OCI-LY1 (cell line): ENCODE measurements around the gene DNAH14.

Source experiments
- H2AFZ ChIP-seq: fragments of 200-600 bp; sonication (generic), shearing (Covaris generic); 2 replicates; pipeline ENCODE4 v1.6.0; 2014; ENCODE audit warnings: antibody characterized with exemption, mild to moderate bottlenecking, low read length
- H3F3A ChIP-seq: fragments of 200-600 bp; sonication (generic), shearing (Covaris generic); 2 replicates; pipeline ENCODE4 v1.6.0; 2014; ENCODE audit warnings: mild to moderate bottlenecking, antibody characterized with exemption, low read length, moderate library complexity; ENCODE audit not compliant: insufficient read depth
- H3K27ac ChIP-seq: fragments of 200-600 bp; sonication (generic); 2 replicates; pipeline ENCODE4 v1.5.1; 2014; ENCODE audit warnings: low read length, mixed run types, mild to moderate bottlenecking, low read depth; ENCODE audit not compliant: poor library complexity, severe bottlenecking
- H3K27me3 ChIP-seq: fragments of 200-600 bp; sonication (generic); 2 replicates; pipeline ENCODE4 v1.6.0; 2014; ENCODE audit warnings: antibody characterized with exemption, mild to moderate bottlenecking, low read length, moderate library complexity; ENCODE audit not compliant: insufficient read depth
- H3K36me3 ChIP-seq: fragments of 200-600 bp; sonication (generic); 2 replicates; pipeline ENCODE4 v1.6.1; 2014; ENCODE audit warnings: mild to moderate bottlenecking, antibody characterized with exemption, low read length, moderate library complexity, mixed read lengths; ENCODE audit not compliant: insufficient read depth
- H3K4me1 ChIP-seq: fragments of 200-600 bp; sonication (generic); 2 replicates; pipeline ENCODE4 v1.5.1; 2014; ENCODE audit warnings: mild to moderate bottlenecking, low read length, moderate library complexity; ENCODE audit not compliant: insufficient read depth, severe bottlenecking
- H3K4me2 ChIP-seq: fragments of 200-600 bp; sonication (generic), shearing (Covaris generic); 2 replicates; pipeline ENCODE4 v1.6.1; 2014; ENCODE audit warnings: low read length
- H3K4me3 ChIP-seq: fragments of 200-600 bp; sonication (generic); 2 replicates; pipeline ENCODE4 v1.5.1; 2014; ENCODE audit warnings: low read length, low read depth, mild to moderate bottlenecking, mixed read lengths; ENCODE audit not compliant: poor library complexity, severe bottlenecking
- H3K79me2 ChIP-seq: fragments of 200-600 bp; shearing (Covaris generic); 2 replicates; pipeline ENCODE4 v1.6.1; 2016; ENCODE audit warnings: mixed run types, low read length, mixed read lengths; ENCODE audit not compliant: insufficient read depth
- H3K9ac ChIP-seq: fragments of 200-600 bp; sonication (generic), shearing (Covaris generic); 2 replicates; pipeline ENCODE4 v1.6.1; 2014; ENCODE audit warnings: mild to moderate bottlenecking, low read length, mixed read lengths
- H3K9me2 ChIP-seq: fragments of 200-600 bp; sonication (generic), shearing (Covaris generic); 2 replicates; pipeline ENCODE4 v1.6.1; 2014; ENCODE audit warnings: low read depth, mild to moderate bottlenecking, low read length, mixed read lengths
- H3K9me3 ChIP-seq: fragments of 200-600 bp; shearing (Covaris generic); 2 replicates; pipeline ENCODE4 v1.6.1; 2014; ENCODE audit warnings: low read length, mixed read lengths
- H4K20me1 ChIP-seq: fragments of 200-600 bp; sonication (generic), shearing (Covaris generic); 2 replicates; pipeline ENCODE4 v1.6.0; 2016; ENCODE audit warnings: mild to moderate bottlenecking, low read length; ENCODE audit not compliant: insufficient read depth
- EZH2 ChIP-seq: fragments of 200-600 bp; sonication (generic), shearing (Covaris generic); IDR thresholded peaks from 2 replicates; pipeline ENCODE4 v1.8.0; 2017; ENCODE audit warnings: borderline replicate concordance, mixed run types, mild to moderate bottlenecking, antibody characterized with exemption, low read length, moderate library complexity, mixed read lengths
- TF ChIP-seq, protein P1 (sequence below): fragments of 200-600 bp; sonication (generic), shearing (Covaris generic); IDR thresholded peaks from 2 replicates; pipeline ENCODE4 v1.5.1; 2017; ENCODE audit warnings: mild to moderate bottlenecking, antibody characterized with exemption, low read length, moderate library complexity, mixed read lengths

DNAH14 gene

DNA sequence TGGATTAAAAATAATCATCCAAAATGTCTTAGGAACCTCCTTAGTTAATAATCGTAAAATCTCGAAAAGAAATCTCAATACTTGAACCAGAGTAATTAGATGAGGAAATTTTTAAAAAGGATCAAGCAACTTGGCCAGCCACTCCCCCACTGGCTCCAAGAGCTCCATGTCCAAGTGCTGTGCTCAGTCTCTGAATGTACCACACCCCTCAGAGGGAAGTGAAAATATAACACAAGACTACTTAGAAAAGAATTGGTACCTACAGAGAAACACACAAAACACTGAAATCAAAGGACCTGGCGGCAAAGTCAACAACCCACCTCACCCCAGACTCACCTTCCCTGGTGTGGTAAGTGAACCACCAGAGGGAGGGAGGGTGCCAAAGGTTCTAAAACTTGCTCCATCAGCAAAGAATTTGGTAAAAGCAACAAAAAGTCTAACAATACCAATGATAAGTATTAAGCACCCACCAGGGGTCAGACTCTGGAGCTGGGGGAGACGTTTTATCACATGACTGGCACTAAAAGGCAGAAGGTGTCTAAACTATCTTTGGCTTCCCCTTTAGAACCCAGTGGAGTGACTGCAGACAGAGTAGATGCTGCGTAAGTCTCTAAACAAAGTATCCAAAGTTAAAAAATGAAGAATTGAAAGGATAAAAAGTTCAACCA, 484.4 kb downstream of the DNAH14 start:
- Histone ChIP-seq H3K36me3 (peaks cover 99% of the 10 kb centered on the region), H3K27me3 (no peaks in the 10 kb centered on the region), H2AFZ (no peak overlapping the region), H3K79me2 (peaks cover 4% of the 10 kb centered on the region; the same call in 1 of the 2 replicates), H3K9me2 (no peaks in the 10 kb centered on the region), H3K27ac (no peak overlapping the region), H3F3A (no peaks in the 10 kb centered on the region), H3K4me3 (no peak overlapping the region), H3K9ac (no peak overlapping the region), H4K20me1 (no peaks in the 10 kb centered on the region), H3K4me1 (no peaks in the 10 kb centered on the region), H3K4me2 (no peak overlapping the region), H3K9me3 (no peaks in the 10 kb centered on the region)
- no peak for TF ChIP-seq EZH2
- TF ChIP-seq, protein P1, sequence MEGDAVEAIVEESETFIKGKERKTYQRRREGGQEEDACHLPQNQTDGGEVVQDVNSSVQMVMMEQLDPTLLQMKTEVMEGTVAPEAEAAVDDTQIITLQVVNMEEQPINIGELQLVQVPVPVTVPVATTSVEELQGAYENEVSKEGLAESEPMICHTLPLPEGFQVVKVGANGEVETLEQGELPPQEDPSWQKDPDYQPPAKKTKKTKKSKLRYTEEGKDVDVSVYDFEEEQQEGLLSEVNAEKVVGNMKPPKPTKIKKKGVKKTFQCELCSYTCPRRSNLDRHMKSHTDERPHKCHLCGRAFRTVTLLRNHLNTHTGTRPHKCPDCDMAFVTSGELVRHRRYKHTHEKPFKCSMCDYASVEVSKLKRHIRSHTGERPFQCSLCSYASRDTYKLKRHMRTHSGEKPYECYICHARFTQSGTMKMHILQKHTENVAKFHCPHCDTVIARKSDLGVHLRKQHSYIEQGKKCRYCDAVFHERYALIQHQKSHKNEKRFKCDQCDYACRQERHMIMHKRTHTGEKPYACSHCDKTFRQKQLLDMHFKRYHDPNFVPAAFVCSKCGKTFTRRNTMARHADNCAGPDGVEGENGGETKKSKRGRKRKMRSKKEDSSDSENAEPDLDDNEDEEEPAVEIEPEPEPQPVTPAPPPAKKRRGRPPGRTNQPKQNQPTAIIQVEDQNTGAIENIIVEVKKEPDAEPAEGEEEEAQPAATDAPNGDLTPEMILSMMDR: peak; percentile 16; the same call in 1 of the 2 replicates

DNA sequence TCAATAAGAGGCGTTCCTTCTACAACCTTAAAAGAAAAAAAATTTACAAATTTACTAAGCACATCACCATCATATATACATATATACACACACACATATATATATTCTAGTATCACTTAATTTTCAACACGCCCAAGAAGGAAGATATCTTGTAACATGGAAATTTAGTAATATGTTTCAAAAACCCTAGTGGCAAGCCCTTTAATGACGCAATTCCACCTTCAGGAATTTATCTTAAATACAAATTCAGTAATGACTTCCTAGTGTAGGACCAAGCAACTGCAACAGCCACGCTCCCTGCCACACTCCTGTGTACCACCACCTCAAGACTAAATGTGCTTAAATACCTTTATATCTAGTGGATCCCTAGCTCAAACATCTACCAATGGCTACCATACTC, 485.8 kb downstream of the DNAH14 start:
- Histone ChIP-seq H2AFZ (no peak overlapping the region), H3K4me3 (no peak overlapping the region), H3K36me3 (peaks cover 99% of the 10 kb centered on the region), H3K4me1 (no peaks in the 10 kb centered on the region), H3K27ac (no peak overlapping the region), H3K79me2 (peaks cover 13% of the 10 kb centered on the region; the same call in 1 of the 2 replicates), H3K27me3 (no peaks in the 10 kb centered on the region), H3F3A (no peaks in the 10 kb centered on the region), H3K9me2 (no peaks in the 10 kb centered on the region), H3K9me3 (no peaks in the 10 kb centered on the region), H4K20me1 (no peaks in the 10 kb centered on the region), H3K9ac (no peak overlapping the region), H3K4me2 (no peak overlapping the region)
- no peak for TF ChIP-seq EZH2
- TF ChIP-seq, protein P1: no peak

DNA sequence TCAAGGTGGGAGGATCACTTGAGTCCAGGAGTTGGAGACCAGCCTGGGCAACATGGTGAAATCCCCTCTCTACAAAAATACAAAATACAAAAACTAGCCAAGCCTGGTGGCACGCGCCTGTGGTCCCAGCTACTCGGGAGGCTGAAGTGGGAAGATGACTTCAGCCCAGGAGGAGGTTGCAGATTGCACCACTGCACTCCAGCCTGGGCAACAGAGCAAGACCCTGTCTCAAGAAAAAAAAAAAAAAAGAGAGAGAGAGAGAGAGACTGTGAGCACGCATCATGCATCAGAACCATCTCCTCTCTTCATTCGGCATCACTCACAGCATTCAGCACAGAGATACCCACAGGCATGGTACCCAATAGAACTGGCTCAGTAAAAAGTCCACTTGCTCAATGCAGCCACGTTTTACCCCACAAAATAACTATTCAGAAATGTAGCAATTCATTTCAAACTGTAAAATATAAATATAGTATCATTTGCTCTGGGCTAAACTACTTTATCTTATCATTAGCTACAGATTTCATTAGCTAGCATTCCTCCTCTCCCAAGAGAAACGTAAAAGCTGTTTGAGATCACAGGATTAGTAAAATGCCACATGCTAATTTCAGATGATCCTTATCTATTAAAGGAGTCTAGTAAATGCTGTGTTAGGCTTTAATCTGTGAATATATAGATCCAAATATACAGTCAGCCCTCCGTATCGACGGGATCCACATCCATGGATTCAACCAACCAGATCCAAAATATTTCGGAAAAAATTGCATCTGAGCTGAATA, 486.7 kb downstream of the DNAH14 start:
- H4K20me1 ChIP-seq: no peaks in the 10 kb centered on the region
- H3F3A ChIP-seq: no peaks in the 10 kb centered on the region
- no peak overlapping the region for H2AFZ ChIP-seq
- H3K36me3 ChIP-seq: peaks cover 99% of the 10 kb centered on the region
- TF ChIP-seq, protein P1: no peak
- no peak for TF ChIP-seq EZH2
- H3K27ac ChIP-seq: no peak overlapping the region
- no peaks in the 10 kb centered on the region for H3K4me1 ChIP-seq
- no peak overlapping the region for H3K4me3 ChIP-seq
- H3K27me3 ChIP-seq: no peaks in the 10 kb centered on the region
- no peaks in the 10 kb centered on the region for H3K9me2 ChIP-seq
- no peak overlapping the region for H3K9ac ChIP-seq
- no peaks in the 10 kb centered on the region for H3K9me3 ChIP-seq
- no peak overlapping the region for H3K4me2 ChIP-seq
- peaks cover 20% of the 10 kb centered on the region; the same call in 1 of the 2 replicates for H3K79me2 ChIP-seq
